ENCODE measurements around the gene CFAP61.

Gene CFAP61

DNA sequence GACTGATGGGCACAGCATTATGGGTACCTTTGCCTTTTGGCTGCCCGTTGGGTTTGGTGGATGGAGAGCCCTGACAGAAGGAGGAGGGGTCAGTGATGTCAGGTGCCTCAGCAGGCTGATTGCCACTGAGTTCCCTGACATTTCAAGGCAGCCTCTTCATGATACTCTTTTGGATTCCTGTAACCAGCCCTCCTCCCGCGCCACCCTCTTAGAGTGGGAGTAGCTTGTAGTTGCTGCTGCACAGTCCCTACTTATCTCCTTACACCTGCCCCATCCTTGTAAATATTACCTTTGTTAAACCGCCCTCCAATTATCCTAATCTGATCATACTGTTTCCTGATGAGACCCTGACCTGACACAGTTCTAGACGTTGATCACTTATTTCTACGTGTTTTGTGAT lies 140.0 kb downstream of the CFAP61 start:
- H3K9ac ChIP-seq (ENCODE audit: low read length), result no peak overlapping the region
- H3K36me3 ChIP-seq (ENCODE audit: low read length), result no peaks in the 10 kb centered on the region
- no peaks in the 10 kb centered on the region for H4K20me1 ChIP-seq (ENCODE audit: low read depth, low read length)
- H3K4me2 ChIP-seq (ENCODE audit: low read depth, low read length, poor library complexity, severe bottlenecking), result no peak overlapping the region
- H3K27ac ChIP-seq (ENCODE audit: low read depth, low read length), result no peak overlapping the region
- H3K9me2 ChIP-seq (replicated peaks; ENCODE audit: insufficient read depth, low read length), result no peaks in the 10 kb centered on the region
- H3K79me2 ChIP-seq (ENCODE audit: insufficient read depth, low read length), result no peaks in the 10 kb centered on the region
- H2AFZ ChIP-seq (ENCODE audit: low read depth, low read length, severe bottlenecking), result no peak overlapping the region
- no peaks in the 10 kb centered on the region for H3K9me3 ChIP-seq (ENCODE audit: insufficient read depth, low read length)
- no peak overlapping the region for H3K4me3 ChIP-seq (ENCODE audit: insufficient read depth, low read length, poor library complexity, severe bottlenecking)
- TF ChIP-seq, protein P1, sequence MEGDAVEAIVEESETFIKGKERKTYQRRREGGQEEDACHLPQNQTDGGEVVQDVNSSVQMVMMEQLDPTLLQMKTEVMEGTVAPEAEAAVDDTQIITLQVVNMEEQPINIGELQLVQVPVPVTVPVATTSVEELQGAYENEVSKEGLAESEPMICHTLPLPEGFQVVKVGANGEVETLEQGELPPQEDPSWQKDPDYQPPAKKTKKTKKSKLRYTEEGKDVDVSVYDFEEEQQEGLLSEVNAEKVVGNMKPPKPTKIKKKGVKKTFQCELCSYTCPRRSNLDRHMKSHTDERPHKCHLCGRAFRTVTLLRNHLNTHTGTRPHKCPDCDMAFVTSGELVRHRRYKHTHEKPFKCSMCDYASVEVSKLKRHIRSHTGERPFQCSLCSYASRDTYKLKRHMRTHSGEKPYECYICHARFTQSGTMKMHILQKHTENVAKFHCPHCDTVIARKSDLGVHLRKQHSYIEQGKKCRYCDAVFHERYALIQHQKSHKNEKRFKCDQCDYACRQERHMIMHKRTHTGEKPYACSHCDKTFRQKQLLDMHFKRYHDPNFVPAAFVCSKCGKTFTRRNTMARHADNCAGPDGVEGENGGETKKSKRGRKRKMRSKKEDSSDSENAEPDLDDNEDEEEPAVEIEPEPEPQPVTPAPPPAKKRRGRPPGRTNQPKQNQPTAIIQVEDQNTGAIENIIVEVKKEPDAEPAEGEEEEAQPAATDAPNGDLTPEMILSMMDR (IDR thresholded peaks at IDR 0.05; ENCODE audit: insufficient read depth, low read length, poor library complexity, severe bottlenecking), result no peak
- TF ChIP-seq EZH2phosphoT487 (conservative IDR thresholded peaks at IDR 0.05; ENCODE audit: low read length), result no peak
- H3F3A ChIP-seq (ENCODE audit: insufficient read depth), result no peaks in the 10 kb centered on the region
- H3K27me3 ChIP-seq (ENCODE audit: low read length), result no peaks in the 10 kb centered on the region

DNA sequence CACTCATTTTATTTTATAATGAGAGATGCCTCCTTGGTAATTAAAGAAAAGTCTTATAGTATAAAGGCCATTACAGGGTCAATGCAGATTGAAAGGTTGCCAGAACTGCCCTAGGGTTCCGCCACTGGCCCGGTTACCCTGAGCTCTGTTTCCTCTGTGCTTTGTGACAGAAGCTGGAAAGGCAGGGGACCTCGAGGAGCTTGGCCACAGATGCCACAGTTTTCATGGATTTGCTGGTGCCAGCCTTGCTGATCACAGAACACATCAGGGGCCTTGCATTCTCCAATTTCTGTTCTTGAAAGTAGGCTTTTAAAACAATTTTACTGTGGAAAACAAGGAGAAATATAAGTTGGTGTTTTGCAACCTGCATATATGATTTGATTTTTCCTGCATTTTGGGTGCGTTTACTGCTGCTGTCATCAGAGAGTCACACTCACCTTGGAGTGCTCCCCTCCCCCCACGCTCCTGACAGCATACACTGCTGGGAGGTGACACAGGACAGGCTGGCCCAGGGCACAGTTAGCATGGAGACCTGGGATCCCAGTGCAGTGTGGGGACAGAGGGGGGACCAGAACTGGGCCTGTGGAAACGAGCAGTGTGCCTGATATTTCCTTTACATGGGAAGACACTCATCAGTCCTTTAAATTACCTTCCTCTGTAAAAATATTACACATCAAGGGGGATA lies 142.8 kb downstream of the CFAP61 start:
- no peaks in the 10 kb centered on the region for H3K36me3 ChIP-seq (ENCODE audit: low read length)
- TF ChIP-seq, protein P1 (IDR thresholded peaks at IDR 0.05; ENCODE audit: insufficient read depth, low read length, poor library complexity, severe bottlenecking), result no peak
- no peak for TF ChIP-seq EZH2phosphoT487 (conservative IDR thresholded peaks at IDR 0.05; ENCODE audit: low read length)
- H3K4me3 ChIP-seq (ENCODE audit: insufficient read depth, low read length, poor library complexity, severe bottlenecking), result no peak overlapping the region
- H3K9ac ChIP-seq (ENCODE audit: low read length), result no peak overlapping the region
- H3K9me2 ChIP-seq (replicated peaks; ENCODE audit: insufficient read depth, low read length), result no peaks in the 10 kb centered on the region
- no peaks in the 10 kb centered on the region for H3K9me3 ChIP-seq (ENCODE audit: insufficient read depth, low read length)
- H3K79me2 ChIP-seq (ENCODE audit: insufficient read depth, low read length), result no peaks in the 10 kb centered on the region
- no peaks in the 10 kb centered on the region for H3K27me3 ChIP-seq (ENCODE audit: low read length)
- H4K20me1 ChIP-seq (ENCODE audit: low read depth, low read length), result no peaks in the 10 kb centered on the region
- no peak overlapping the region for H3K27ac ChIP-seq (ENCODE audit: low read depth, low read length)
- no peak overlapping the region for H3K4me2 ChIP-seq (ENCODE audit: low read depth, low read length, poor library complexity, severe bottlenecking)
- H3F3A ChIP-seq (ENCODE audit: insufficient read depth), result no peaks in the 10 kb centered on the region
- H2AFZ ChIP-seq (ENCODE audit: low read depth, low read length, severe bottlenecking), result no peak overlapping the region

DNA sequence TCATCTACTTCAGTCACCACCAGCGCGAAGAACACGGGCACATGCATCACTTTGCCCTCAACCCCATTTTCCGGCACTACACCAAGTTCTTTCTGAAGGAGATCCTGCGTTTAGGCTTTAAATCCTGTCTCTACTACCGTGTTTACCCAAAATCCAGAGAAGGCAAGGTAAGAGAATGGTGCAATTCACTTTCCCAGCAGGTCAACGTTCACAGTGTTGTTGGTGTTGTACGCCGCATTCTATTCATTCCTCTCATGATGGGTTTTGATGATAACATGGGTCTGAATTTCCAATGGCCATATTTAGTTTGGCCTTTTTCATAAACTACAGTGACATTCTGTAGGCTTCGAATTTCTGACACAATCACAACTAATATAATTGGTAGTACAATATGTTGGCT lies 144.3 kb downstream of the CFAP61 start:
- no peaks in the 10 kb centered on the region for H3K79me2 ChIP-seq (ENCODE audit: insufficient read depth, low read length)
- H3K9me3 ChIP-seq (ENCODE audit: insufficient read depth, low read length), result no peaks in the 10 kb centered on the region
- no peak overlapping the region for H2AFZ ChIP-seq (ENCODE audit: low read depth, low read length, severe bottlenecking)
- no peaks in the 10 kb centered on the region for H3K9me2 ChIP-seq (replicated peaks; ENCODE audit: insufficient read depth, low read length)
- no peak overlapping the region for H3K27ac ChIP-seq (ENCODE audit: low read depth, low read length)
- no peaks in the 10 kb centered on the region for H3K27me3 ChIP-seq (ENCODE audit: low read length)
- H3K4me3 ChIP-seq (ENCODE audit: insufficient read depth, low read length, poor library complexity, severe bottlenecking), result no peak overlapping the region
- no peaks in the 10 kb centered on the region for H3F3A ChIP-seq (ENCODE audit: insufficient read depth)
- no peak overlapping the region for H3K4me2 ChIP-seq (ENCODE audit: low read depth, low read length, poor library complexity, severe bottlenecking)
- no peak for TF ChIP-seq EZH2phosphoT487 (conservative IDR thresholded peaks at IDR 0.05; ENCODE audit: low read length)
- TF ChIP-seq, protein P1 (IDR thresholded peaks at IDR 0.05; ENCODE audit: insufficient read depth, low read length, poor library complexity, severe bottlenecking), result no peak
- no peaks in the 10 kb centered on the region for H3K36me3 ChIP-seq (ENCODE audit: low read length)
- no peaks in the 10 kb centered on the region for H4K20me1 ChIP-seq (ENCODE audit: low read depth, low read length)
- H3K9ac ChIP-seq (ENCODE audit: low read length), result no peak overlapping the region
